A673 (cell line): ENCODE data around the gene PRRT3. TPM values are rescaled to one million over a fixed set of nuclear protein-coding genes. Genes with fewer than 3 reads are reported as not detected.

Experiments used
- Bru-seq: library from RNA; stranded (reverse); fragments of 400-500 nt; gene quantifications from one replicate; lab custom pipeline; 2021; lab: Mats Ljungman, UMichigan
- BruChase-seq, 2 experiments: library from RNA; stranded (reverse); fragments of 400-500 nt; gene quantifications; one replicate each; lab custom pipeline; 2021; lab: Mats Ljungman, UMichigan
- BruUV-seq: library from RNA; stranded (reverse); fragments of 400-500 nt; replicated peaks from 2 replicates; lab custom pipeline; 2021; lab: Mats Ljungman, UMichigan
- CTCF ChIA-PET: fragments of 300-600 bp; sonication (Branson Sonifier 250); formaldehyde crosslinking; loops from one replicate; lab custom pipeline; 2022; ENCODE audit warnings: antibody characterized with exemption; lab: Charles Lee
- POLR2A ChIA-PET: fragments of 300-600 bp; sonication (Branson Sonifier 250); formaldehyde crosslinking; loops from one replicate; lab custom pipeline; 2022; ENCODE audit warnings: antibody characterized with exemption; ENCODE audit not compliant: low non-redundant PET; lab: Charles Lee
- DNase-seq: peaks from one replicate; pipeline ENCODE4 v3.0.0-alpha.2; 2015; ENCODE audit warnings: low spot score
- H3K27ac ChIP-seq: fragments of 200-600 bp; sonication (generic); 2 replicates; pipeline ENCODE4 v1.5.1; 2016; ENCODE audit warnings: mixed run types, low read depth, mild to moderate bottlenecking, mixed read lengths, antibody characterized with exemption, low read length; ENCODE audit not compliant: poor library complexity, severe bottlenecking
- H3K27me3 ChIP-seq: fragments of 200-600 bp; sonication (generic); replicated peaks from 2 replicates; pipeline ENCODE4 v1.6.1; 2017; ENCODE audit warnings: mixed run types, low read depth, mild to moderate bottlenecking, mixed read lengths, antibody characterized with exemption, low read length; ENCODE audit not compliant: insufficient read depth, poor library complexity
- H3K36me3 ChIP-seq: fragments of 200-600 bp; sonication (generic); 2 replicates; pipeline ENCODE4 v1.6.1; 2016; ENCODE audit warnings: mixed run types, mild to moderate bottlenecking, mixed read lengths, antibody characterized with exemption, low read length; ENCODE audit not compliant: insufficient read depth, poor library complexity, severe bottlenecking
- H3K4me1 ChIP-seq: fragments of 200-600 bp; sonication (generic); 2 replicates; pipeline ENCODE4 v1.6.1; 2017; ENCODE audit warnings: mixed run types, mild to moderate bottlenecking, mixed read lengths, antibody characterized with exemption, low read length; ENCODE audit not compliant: insufficient read depth, poor library complexity, severe bottlenecking
- H3K4me3 ChIP-seq: fragments of 200-600 bp; sonication (generic); 2 replicates; pipeline ENCODE4 v1.5.1; 2016; ENCODE audit warnings: low read depth, mixed run types, mild to moderate bottlenecking, mixed read lengths, low read length; ENCODE audit not compliant: poor library complexity, severe bottlenecking
- H3K9me3 ChIP-seq: fragments of 200-600 bp; sonication (generic); 2 replicates; pipeline ENCODE4 v1.6.1; 2016; ENCODE audit warnings: mixed run types, low read depth, mild to moderate bottlenecking, mixed read lengths, antibody characterized with exemption, low read length; ENCODE audit not compliant: poor library complexity, severe bottlenecking
- EZH2 ChIP-seq: fragments of 200-600 bp; sonication (generic); IDR thresholded peaks from 2 replicates; pipeline ENCODE4 v1.6.1; 2017; ENCODE audit warnings: borderline replicate concordance, low read depth, mild to moderate bottlenecking, mixed read lengths, antibody characterized with exemption, low read length; ENCODE audit not compliant: poor library complexity, severe bottlenecking
- intact Hi-C: fragments of 100-400 bp; cut with micrococcal nuclease; formaldehyde crosslinking; loops from one replicate; pipeline ENCODE4 v1.10.0; 2022; ENCODE audit not compliant: unreplicated experiment
- long read RNA-seq: library from polyadenylated mRNA; stranded (forward); transcript quantifications from one replicate; pipeline ENCODE4 v2.0.0, GENCODE V29; 2022
- total RNA-seq: library from RNA; stranded (reverse); gene quantifications from 2 replicates; pipeline ENCODE4 v1.2.3, GENCODE V29; 2021
- TF ChIP-seq, protein P1 (sequence below): fragments of 300-800, 200-600 bp; sonication (generic); conservative IDR thresholded peaks from 2 replicates; pipeline ENCODE4 v1.5.1; 2017; ENCODE audit warnings: low read depth, mild to moderate bottlenecking, antibody characterized with exemption, low read length, moderate library complexity, mixed read lengths

PRRT3 gene
- total RNA-seq: 1.1 and 1.8 TPM in 2 replicates
- Bru-seq, nascent RNA: percentile 32 among the genes with signal in this experiment
- BruChase-seq, experiment 1, labeled RNA remaining after a 2-hour chase: percentile 37 among the genes with signal in this experiment
- BruChase-seq, experiment 2, labeled RNA remaining after a 6-hour chase: percentile 44 among the genes with signal in this experiment
- long read RNA-seq, partial matches to known transcripts: 3 of 7 reads
- long read RNA-seq, other reads (novel, unspliced or antisense): 3 of 7 reads

GRCh38 chr3:9951962-9952805 is at the start of gene PRRT3:
Gene PRRT3, minus strand, starts transcription at chr3:9952408. Its CDS starts 2,293 bp downstream, at chr3:9950115.
- DNase-seq: peak; percentile 61
- Histone ChIP-seq H3K4me1 (no peaks in the 10 kb centered on the region), H3K9me3 (no peaks in the 10 kb centered on the region), H3K27ac (no peak within 1 kb of the TSS), H3K4me3 (peak within 1 kb of the TSS; percentile 60), H3K36me3 (no peaks in the 10 kb centered on the region), H3K27me3 (no peaks in the 10 kb centered on the region)
- TF ChIP-seq EZH2: no peak
- TF ChIP-seq, protein P1, sequence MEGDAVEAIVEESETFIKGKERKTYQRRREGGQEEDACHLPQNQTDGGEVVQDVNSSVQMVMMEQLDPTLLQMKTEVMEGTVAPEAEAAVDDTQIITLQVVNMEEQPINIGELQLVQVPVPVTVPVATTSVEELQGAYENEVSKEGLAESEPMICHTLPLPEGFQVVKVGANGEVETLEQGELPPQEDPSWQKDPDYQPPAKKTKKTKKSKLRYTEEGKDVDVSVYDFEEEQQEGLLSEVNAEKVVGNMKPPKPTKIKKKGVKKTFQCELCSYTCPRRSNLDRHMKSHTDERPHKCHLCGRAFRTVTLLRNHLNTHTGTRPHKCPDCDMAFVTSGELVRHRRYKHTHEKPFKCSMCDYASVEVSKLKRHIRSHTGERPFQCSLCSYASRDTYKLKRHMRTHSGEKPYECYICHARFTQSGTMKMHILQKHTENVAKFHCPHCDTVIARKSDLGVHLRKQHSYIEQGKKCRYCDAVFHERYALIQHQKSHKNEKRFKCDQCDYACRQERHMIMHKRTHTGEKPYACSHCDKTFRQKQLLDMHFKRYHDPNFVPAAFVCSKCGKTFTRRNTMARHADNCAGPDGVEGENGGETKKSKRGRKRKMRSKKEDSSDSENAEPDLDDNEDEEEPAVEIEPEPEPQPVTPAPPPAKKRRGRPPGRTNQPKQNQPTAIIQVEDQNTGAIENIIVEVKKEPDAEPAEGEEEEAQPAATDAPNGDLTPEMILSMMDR: no peak
- POLR2A ChIA-PET: no interaction called here
- no TSS peak for BruUV-seq
- CTCF ChIA-PET: no interaction called here
- intact Hi-C loops: no loop called here

DNA sequence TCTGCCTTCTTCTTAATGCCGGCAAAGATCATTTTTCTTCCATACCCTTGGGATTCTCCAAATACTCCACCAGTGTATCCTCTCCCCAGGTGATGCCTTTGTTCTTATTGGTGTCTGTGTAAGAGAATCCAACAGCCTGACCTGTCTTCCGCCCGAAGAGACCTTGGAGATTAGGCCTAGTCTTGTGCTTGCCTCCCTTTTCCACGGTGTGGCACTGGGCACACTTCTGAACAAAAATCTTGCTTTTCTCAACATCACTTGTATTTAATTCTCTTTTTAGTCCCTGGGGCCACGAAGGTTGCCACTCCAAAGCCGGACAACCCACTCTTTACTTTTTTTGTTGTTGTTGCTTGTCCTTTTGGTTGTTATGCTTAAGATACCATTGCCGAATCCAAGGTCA is 48.5 kb upstream of the PRRT3 start:
- CTCF ChIA-PET: no interaction called here
- Histone ChIP-seq H3K4me3 (no peak overlapping the region), H3K27ac (no peak overlapping the region), H3K4me1 (no peaks in the 10 kb centered on the region), H3K36me3 (peaks cover 41% of the 10 kb centered on the region), H3K9me3 (no peaks in the 10 kb centered on the region), H3K27me3 (no peaks in the 10 kb centered on the region)
- POLR2A ChIA-PET: no interaction called here
- intact Hi-C loops: no loop called here
- DNase-seq: no peak
- BruUV-seq: no TSS peak
- no peak for TF ChIP-seq EZH2
- TF ChIP-seq, protein P1: no peak

DNA sequence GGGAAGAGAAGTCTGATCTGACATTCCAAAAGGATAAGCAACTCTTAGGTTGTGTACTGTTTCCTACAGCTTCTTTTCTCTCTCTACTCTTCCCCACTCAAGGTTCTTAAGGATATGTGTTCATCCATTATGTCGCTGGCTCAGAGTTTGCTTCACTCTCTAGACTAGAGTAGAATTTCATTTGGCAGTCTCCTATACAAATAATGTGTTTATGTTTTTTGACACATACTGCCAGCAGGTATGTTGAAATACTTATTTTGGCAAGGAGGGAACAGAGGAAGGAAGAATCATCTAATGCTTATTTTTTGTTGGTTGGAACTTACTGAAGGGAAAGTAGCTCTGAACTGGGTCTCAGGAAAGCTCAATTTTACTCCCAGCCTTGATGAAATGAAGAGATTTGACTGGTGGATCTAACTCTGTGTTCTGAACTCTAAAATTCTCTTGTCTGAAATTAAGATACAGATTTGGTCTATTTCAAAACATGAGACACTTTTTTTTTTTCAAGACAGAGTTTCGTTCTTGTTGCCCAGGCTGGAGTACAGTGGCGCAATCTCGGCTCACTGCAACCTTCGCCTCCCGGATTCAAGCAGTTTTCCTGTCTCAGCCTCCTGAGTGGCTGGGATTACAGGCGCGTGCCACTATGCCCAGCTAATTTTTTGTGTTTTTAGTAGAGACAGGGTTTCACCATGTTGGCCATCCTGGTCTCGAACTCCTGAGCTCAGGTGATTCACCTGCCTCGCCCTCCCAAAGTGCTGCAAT is 42.1 kb upstream of the PRRT3 start:
- intact Hi-C loops: no loop called here
- ChIA-PET POLR2A (interaction anchor here (0.5 to 0.7 kb wide), 3 partner anchors 15 to 200 kb away, joined by 3 to 11 read pairs (median 4); no protein-coding TSS in a partner anchor), CTCF (no interaction called here)
- Histone ChIP-seq H3K4me1 (no peaks in the 10 kb centered on the region), H3K36me3 (peaks cover 21% of the 10 kb centered on the region), H3K27me3 (no peaks in the 10 kb centered on the region), H3K4me3 (no peak overlapping the region), H3K9me3 (no peaks in the 10 kb centered on the region), H3K27ac (no peak overlapping the region)
- no peak for TF ChIP-seq EZH2
- TF ChIP-seq, protein P1: no peak
- no peak for DNase-seq
- no TSS peak for BruUV-seq
